ENCODE measurements around the gene TESMIN.

Gene TESMIN

GRCh38 chr11:68761801-68762200 is 10.5 kb upstream of the TESMIN start:
- DNase-seq = no peak
- H3F3A ChIP-seq (ENCODE audit: insufficient read depth, low read length) = peaks cover 19% of the 10 kb centered on the region

GRCh38 chr11:68759991-68760390 is 8.7 kb upstream of the TESMIN start:
- Histone ChIP-seq H4K20me1 (ENCODE audit: insufficient read depth, low read length) (no peaks in the 10 kb centered on the region), H3F3A (ENCODE audit: insufficient read depth, low read length) (peaks cover 19% of the 10 kb centered on the region), H3K4me3 (ENCODE audit: low read length) (no peak overlapping the region), H3K9me3 (replicated peaks; ENCODE audit: insufficient read depth, low read length) (no peaks in the 10 kb centered on the region), H3K27me3 (replicated peaks; ENCODE audit: insufficient read depth, low read length) (no peaks in the 10 kb centered on the region), H3K9ac (ENCODE audit: low read length) (no peak overlapping the region), H2AFZ (ENCODE audit: low read length) (no peak overlapping the region), H3K36me3 (replicated peaks; ENCODE audit: insufficient read depth, low read length) (no peaks in the 10 kb centered on the region; the same call in 1 of the 2 replicates), H3K79me2 (ENCODE audit: low read length) (peaks cover 14% of the 10 kb centered on the region), H3K27ac (ENCODE audit: low read length) (no peak overlapping the region), H3K4me1 (ENCODE audit: low read length) (peaks cover 23% of the 10 kb centered on the region), H3K9me2 (replicated peaks; ENCODE audit: insufficient read depth, low read length) (no peaks in the 10 kb centered on the region), H3K4me2 (ENCODE audit: low read depth, low read length) (no peak overlapping the region)
- TF ChIP-seq EZH2phosphoT487 (IDR thresholded peaks at IDR 0.05; ENCODE audit: low read length) (no peak), CTCF (IDR thresholded peaks at IDR 0.05; ENCODE audit: low read length) (no peak), EZH2 (optimal IDR thresholded peaks at IDR 0.05; ENCODE audit: low read depth, low read length) (no peak)
- DNase-seq = no peak

More at GRCh38 chr11:68761801-68762200, 10.5 kb upstream of the TESMIN start:
- Histone ChIP-seq H3K27me3 (replicated peaks; ENCODE audit: insufficient read depth, low read length) (no peaks in the 10 kb centered on the region), H3K27ac (ENCODE audit: low read length) (no peak overlapping the region; the same call in 1 of the 2 replicates), H3K4me2 (ENCODE audit: low read depth, low read length) (no peak overlapping the region), H3K4me1 (ENCODE audit: low read length) (peaks cover 23% of the 10 kb centered on the region), H3K9ac (ENCODE audit: low read length) (no peak overlapping the region), H3K4me3 (ENCODE audit: low read length) (no peak overlapping the region), H3K9me2 (replicated peaks; ENCODE audit: insufficient read depth, low read length) (no peaks in the 10 kb centered on the region), H3K9me3 (replicated peaks; ENCODE audit: insufficient read depth, low read length) (no peaks in the 10 kb centered on the region), H3K36me3 (replicated peaks; ENCODE audit: insufficient read depth, low read length) (no peaks in the 10 kb centered on the region; the same call in 1 of the 2 replicates), H4K20me1 (ENCODE audit: insufficient read depth, low read length) (no peaks in the 10 kb centered on the region), H3K79me2 (ENCODE audit: low read length) (peaks cover 14% of the 10 kb centered on the region), H2AFZ (ENCODE audit: low read length) (no peak overlapping the region)
- TF ChIP-seq CTCF (IDR thresholded peaks at IDR 0.05; ENCODE audit: low read length) = no peak
- no peak for TF ChIP-seq EZH2 (optimal IDR thresholded peaks at IDR 0.05; ENCODE audit: low read depth, low read length)
- TF ChIP-seq EZH2phosphoT487 (IDR thresholded peaks at IDR 0.05; ENCODE audit: low read length) = no peak

- H3F3A ChIP-seq (ENCODE audit: insufficient read depth, low read length) = peaks cover 9% of the 10 kb centered on the region
- H4K20me1 ChIP-seq (ENCODE audit: insufficient read depth, low read length) = no peaks in the 10 kb centered on the region
- H3K4me2 ChIP-seq (ENCODE audit: low read depth, low read length) = no peak overlapping the region
- no peak overlapping the region for H3K27ac ChIP-seq (ENCODE audit: low read length)
- no peak overlapping the region for H3K4me3 ChIP-seq (ENCODE audit: low read length)
- H3K79me2 ChIP-seq (ENCODE audit: low read length) = peaks cover 3% of the 10 kb centered on the region; the same call in 1 of the 2 replicates
- H3K4me1 ChIP-seq (ENCODE audit: low read length) = peaks cover 7% of the 10 kb centered on the region
- no peak for DNase-seq
- H3K36me3 ChIP-seq (replicated peaks; ENCODE audit: insufficient read depth, low read length) = no peaks in the 10 kb centered on the region; the same call in 1 of the 2 replicates
- H3K27me3 ChIP-seq (replicated peaks; ENCODE audit: insufficient read depth, low read length) = no peaks in the 10 kb centered on the region
- H2AFZ ChIP-seq (ENCODE audit: low read length) = no peak overlapping the region
- TF ChIP-seq EZH2phosphoT487 (IDR thresholded peaks at IDR 0.05; ENCODE audit: low read length) (no peak), CTCF (IDR thresholded peaks at IDR 0.05; ENCODE audit: low read length) (no peak)
- no peak overlapping the region for H3K9ac ChIP-seq (ENCODE audit: low read length)
- no peaks in the 10 kb centered on the region for H3K9me3 ChIP-seq (replicated peaks; ENCODE audit: insufficient read depth, low read length)
- no peaks in the 10 kb centered on the region for H3K9me2 ChIP-seq (replicated peaks; ENCODE audit: insufficient read depth, low read length)
Measured at GRCh38 chr11:68757711-68758110, 6.4 kb upstream of the TESMIN start.
